ENCODE data around the gene PDZD4. TPM values are rescaled to one million over a fixed set of nuclear protein-coding genes. Genes with fewer than 3 reads are reported as not detected.

The PDZD4 gene
- total and polyA plus RNA-seq, 9 of the 15 experiments (the other 6 are each of a cell fraction or from before 2014, with no cell fraction given): 0.05 to 0.38 (median 0.07) TPM; not detected in 5

- no peak for TF ChIP-seq MBD2 (IDR thresholded peaks at IDR 0.05; ENCODE audit: borderline replicate concordance, low read depth)
- no peak for TF ChIP-seq ATF3 (IDR thresholded peaks at IDR 0.05)
- TF ChIP-seq ATF3 (CRISPR knock-in tag; conservative IDR thresholded peaks at IDR 0.05): no peak
- no peak for TF ChIP-seq ZNF444 (CRISPR knock-in tag; IDR thresholded peaks at IDR 0.05)
- no peak for TF ChIP-seq SREBF2 (CRISPR knock-in tag; IDR thresholded peaks at IDR 0.05)
- no peak for TF ChIP-seq ZBTB26 (CRISPR knock-in tag; IDR thresholded peaks at IDR 0.05)
- no peak for TF ChIP-seq SP1 (CRISPR knock-in tag; IDR thresholded peaks at IDR 0.05)
- TF ChIP-seq GTF2F1 (IDR thresholded peaks at IDR 0.05; ENCODE audit: low read depth, low read length): no peak
Observed at GRCh38 chrX:153807976-153808375, 22.4 kb downstream of the PDZD4 start (continued).

GRCh38 chrX:153806999-153807575 lies 23.3 kb downstream of the PDZD4 start:
- peak overlapping the region in 1 of 2 experiments; percentile 17; a peak in 1 of 4 replicates for H3K9ac ChIP-seq (ENCODE audit: insufficient read depth in 1 of 2, low read depth in 2 of 2, low read length in 2 of 2)
- no peaks in the 10 kb centered on the region; the same call in 1 of the 2 replicates for H4K20me1 ChIP-seq (replicated peaks; ENCODE audit: control insufficient read depth, insufficient read depth, low read length)
- no peak for FAIRE-seq
- in situ Hi-C loops (cut with MboI) (no loop called here), intact Hi-C loops (cut with micrococcal nuclease) (no loop called here)
- ATAC-seq: no peak
- no peaks in the 10 kb centered on the region for H3K79me2 ChIP-seq (ENCODE audit: control insufficient read depth, insufficient read depth, low read length)
- no peak overlapping the region for H2AFZ ChIP-seq (ENCODE audit: low read depth, low read length)
- 51% methylated on average over 12 of the region's 28 CpGs for WGBS (ENCODE audit: insufficient coverage, low coverage, missing lambda C conversion rate)
- H3K4me3 ChIP-seq: no peak overlapping the region
- POLR2A ChIA-PET: interaction anchor here (0.6 kb wide), 1 partner anchor 102 kb away, joined by 3 read pairs; no protein-coding TSS in a partner anchor
- no peak overlapping the region for H3K27ac ChIP-seq (ENCODE audit: extremely low read depth, low read depth, low read length)
- BruUV-seq (replicated peaks): no TSS peak
- no peaks in the 10 kb centered on the region for H3K9me1 ChIP-seq (ENCODE audit: control insufficient read depth, insufficient read depth, low read length)
- no peak overlapping the region for H3K4me2 ChIP-seq (ENCODE audit: insufficient read depth, low read length)
- H3K27me3 ChIP-seq (ENCODE audit: control insufficient read depth in 2 of 2, insufficient read depth in 2 of 2, low read length in 2 of 2): peaks cover 5 to 29% of the 10 kb centered on the region in 2 experiments; a peak in 3 of 5 replicates
- CTCF ChIA-PET (ENCODE audit: low intra/inter-chr PET ratio): no interaction called here
- peaks cover 0 to 38% of the 10 kb centered on the region in 2 experiments; a peak in 2 of 5 replicates for H3K4me1 ChIP-seq (replicated peaks in 1 of 2; ENCODE audit: control insufficient read depth in 2 of 2, insufficient read depth in 2 of 2, low read length in 2 of 2)
- DNase-seq (ENCODE audit: extremely low read depth in 1 of 4, low spot score in 3 of 4): no peak
- H3K9me3 ChIP-seq (replicated peaks; ENCODE audit: control insufficient read depth, insufficient read depth, low read depth, low read length): no peaks in the 10 kb centered on the region
- TF ChIP-seq ZNF217 (CRISPR knock-in tag; IDR thresholded peaks at IDR 0.05) (no peak), MAX (CRISPR knock-in tag; IDR thresholded peaks at IDR 0.05) (0 out of 2 replicates have a peak, but pooled peaks have one; percentile 25)
- H3K36me3 ChIP-seq (ENCODE audit: control insufficient read depth, insufficient read depth, low read length): no peaks in the 10 kb centered on the region

Data from K562 (cell line).